ENCODE measurements around the gene ERBB4. TPM values are rescaled to one million over a fixed set of nuclear protein-coding genes. Genes with fewer than 3 reads are reported as not detected.

The ERBB4 gene
- total RNA-seq, 1 donor from 2014 or later, result 1.7 TPM

GRCh38 chr2:211745295-211746097 is 793.1 kb downstream of the ERBB4 start:
- no peak overlapping the region for H3K4me3 ChIP-seq
- H3K27me3 ChIP-seq, result no peaks in the 10 kb centered on the region
- intact Hi-C loops (cut with DNase I), result loop anchor here (5.0 to 10.0 kb wide), 3 partner anchors 399 to 822 kb away; no protein-coding TSS in a partner anchor
- no peaks in the 10 kb centered on the region for H3K36me3 ChIP-seq
- H3K27ac ChIP-seq, result no peak overlapping the region
- no peaks in the 10 kb centered on the region for H3K4me1 ChIP-seq
- peak; percentile 45 to 88 (median 88) for TF ChIP-seq CTCF (IDR thresholded peaks at IDR 0.05)
- no peaks in the 10 kb centered on the region for H3K9me3 ChIP-seq
- DNase-seq (ENCODE audit: low spot score in 2 of 2), result no peak

- Histone ChIP-seq H3K9me3 (no peaks in the 10 kb centered on the region), H3K4me1 (no peaks in the 10 kb centered on the region), H3K36me3 (no peaks in the 10 kb centered on the region), H3K4me3 (no peak overlapping the region), H3K27ac (no peak overlapping the region), H3K27me3 (no peaks in the 10 kb centered on the region)
- no peak for DNase-seq (ENCODE audit: low spot score in 2 of 2)
- no peak for TF ChIP-seq CTCF (IDR thresholded peaks at IDR 0.05)
- intact Hi-C loops (cut with DNase I), result loop anchor here (10.0 kb wide), 1 partner anchor 400 kb away; no protein-coding TSS in a partner anchor
Observed at GRCh38 chr2:211744379-211744778, 794.2 kb downstream of the ERBB4 start.

- intact Hi-C loops (cut with DNase I), result loop anchor here (10.0 kb wide), 1 partner anchor 403 kb away; no protein-coding TSS in a partner anchor
- no peaks in the 10 kb centered on the region for H3K9me3 ChIP-seq
- no peaks in the 10 kb centered on the region for H3K4me1 ChIP-seq
- H3K4me3 ChIP-seq, result no peak overlapping the region
- H3K27ac ChIP-seq, result no peak overlapping the region
- no peak for DNase-seq (ENCODE audit: low spot score in 2 of 2)
- H3K27me3 ChIP-seq, result no peaks in the 10 kb centered on the region
- no peak for TF ChIP-seq CTCF (IDR thresholded peaks at IDR 0.05)
- H3K36me3 ChIP-seq, result no peaks in the 10 kb centered on the region
Observed at GRCh38 chr2:211741966-211742365, 796.6 kb downstream of the ERBB4 start.

GRCh38 chr2:211737282-211737681 is 801.3 kb downstream of the ERBB4 start:
- Histone ChIP-seq H3K9me3 (no peaks in the 10 kb centered on the region), H3K4me1 (no peaks in the 10 kb centered on the region), H3K27me3 (no peaks in the 10 kb centered on the region), H3K4me3 (no peak overlapping the region), H3K36me3 (no peaks in the 10 kb centered on the region), H3K27ac (no peak overlapping the region)
- no peak for DNase-seq (ENCODE audit: low spot score in 2 of 2)
- TF ChIP-seq CTCF (IDR thresholded peaks at IDR 0.05), result no peak
- intact Hi-C loops (cut with DNase I), result no loop called here

GRCh38 chr2:211730215-211730614 is 808.4 kb downstream of the ERBB4 start:
- Histone ChIP-seq H3K4me1 (no peaks in the 10 kb centered on the region), H3K27me3 (no peaks in the 10 kb centered on the region), H3K27ac (no peak overlapping the region), H3K9me3 (no peaks in the 10 kb centered on the region), H3K4me3 (no peak overlapping the region), H3K36me3 (no peaks in the 10 kb centered on the region)
- TF ChIP-seq CTCF (IDR thresholded peaks at IDR 0.05), result no peak
- no peak for DNase-seq (ENCODE audit: low spot score in 2 of 2)
- intact Hi-C loops (cut with DNase I), result no loop called here
